HCT116 (cell line): ENCODE results near the gene CST6. TPM values are rescaled to one million over a fixed set of nuclear protein-coding genes. Genes with fewer than 3 reads are reported as not detected.
"Not testable (repeated sequence)": the region's sequence is repeated elsewhere in the genome, so short reads cannot be mapped to it uniquely, and the experiment has no call there.

Experiments
- ATAC-seq: fragments of 200-7000 bp; cut with Tn5 transposase; 2 replicates; pipeline ENCODE4 v1.9.1; 2020; ENCODE audit warnings: mild to moderate bottlenecking, moderate library complexity
- BruUV-seq: library from RNA; stranded (reverse); fragments of 400-500 nt; replicated peaks from 2 replicates; lab custom pipeline; 2021; lab: Mats Ljungman, UMichigan
- CTCF ChIA-PET: fragments of 300-600 bp; sonication (Branson Sonifier 250); formaldehyde crosslinking; loops from one replicate; lab custom pipeline; 2021; ENCODE audit warnings: antibody characterized with exemption; lab: Charles Lee
- POLR2A ChIA-PET: fragments of 300-600, 350-600 bp; sonication (Branson Sonifier 250); formaldehyde crosslinking; loops from one replicate; lab custom pipeline; 2021; ENCODE audit warnings: antibody characterized with exemption; lab: Charles Lee
- RAD21 ChIA-PET, 2 experiments: fragments of 300-600 bp; sonication (Branson Sonifier 250); formaldehyde crosslinking; loops; one replicate each; lab custom pipeline; 2023; ENCODE audit warnings: low total read pairs in 2 of 2; ENCODE audit not compliant: uncharacterized antibody in 2 of 2, unreplicated experiment in 2 of 2, low non-redundant PET in 1 of 2; lab: Charles Lee
- DNase-seq: peaks from one replicate; pipeline ENCODE4 v3.0.0-alpha.2; 2010; ENCODE audit warnings: low read depth, low spot score
- H2AFZ ChIP-seq: fragments of 200-600 bp; shearing (Covaris generic), sonication (generic); 2 replicates; pipeline ENCODE4 v1.6.1; 2017; ENCODE audit warnings: low read depth, mixed run types, mixed read lengths, antibody characterized with exemption, low read length; ENCODE audit not compliant: poor library complexity, severe bottlenecking
- H3K27ac ChIP-seq: 2 replicates; pipeline ENCODE4 v1.5.1; 2012; ENCODE audit warnings: low read depth, low read length
- H3K27me3 ChIP-seq: fragments of 200-600 bp; sonication (generic); 2 replicates; pipeline ENCODE4 v1.6.1; 2016; ENCODE audit warnings: mixed run types, low read length, mixed read lengths; ENCODE audit not compliant: insufficient read depth
- H3K36me3 ChIP-seq, 2 experiments: fragments of 200-500 bp in 1 of 2; fragments of 200-600 bp in 1 of 2; sonication (Bioruptor generic) in 1 of 2; sonication (generic) in 1 of 2; 2 replicates each; pipeline versions ENCODE4 v1.5.1 to v1.6.1; 2014 to 2016; ENCODE audit warnings: low read length in 2 of 2, inconsistent platforms in 1 of 2, mixed read lengths in 1 of 2, mixed run types in 1 of 2; ENCODE audit not compliant: insufficient read depth in 2 of 2, control insufficient read depth in 1 of 2
- H3K4me1 ChIP-seq, 2 experiments: fragments of 200-600 bp in 1 of 2; sonication (generic) in 1 of 2; 2 replicates each; pipeline versions ENCODE4 v1.5.1 to v1.6.1; 2012 to 2017; ENCODE audit warnings: low read length in 2 of 2, inconsistent platforms in 1 of 2, mild to moderate bottlenecking in 1 of 2, mixed read lengths in 1 of 2, mixed run types in 1 of 2, moderate library complexity in 1 of 2; ENCODE audit not compliant: insufficient read depth in 2 of 2, control insufficient read depth in 1 of 2
- H3K4me2 ChIP-seq: fragments of 200-600 bp; sonication (generic); 2 replicates; pipeline ENCODE4 v1.6.1; 2017; ENCODE audit warnings: mixed run types, low read length, mixed read lengths
- H3K4me3 ChIP-seq, 2 experiments: fragments of 200-600 bp in 1 of 2; sonication (generic) in 1 of 2; replicated peaks in 1 of 2; 2 replicates each; pipeline ENCODE4 v1.5.1; 2011 to 2016; ENCODE audit warnings: low read length in 2 of 2, control low read depth in 1 of 2, low read depth in 1 of 2, mild to moderate bottlenecking in 1 of 2, mixed read lengths in 1 of 2, mixed run types in 1 of 2
- H3K79me2 ChIP-seq: fragments of 200-600 bp; sonication (generic); 2 replicates; pipeline ENCODE4 v1.6.1; 2017; ENCODE audit warnings: mild to moderate bottlenecking, mixed run types, low read length, moderate library complexity, mixed read lengths; ENCODE audit not compliant: insufficient read depth
- H3K9ac ChIP-seq: fragments of 200-600 bp; sonication (generic); 2 replicates; pipeline ENCODE4 v1.6.1; 2016; ENCODE audit warnings: low read length, mixed read lengths
- H3K9me2 ChIP-seq: fragments of 200-600 bp; sonication (generic), shearing (Covaris generic); 2 replicates; pipeline ENCODE4 v1.6.1; 2017; ENCODE audit warnings: mixed run types, mild to moderate bottlenecking, moderate library complexity; ENCODE audit not compliant: insufficient read depth
- H3K9me3 ChIP-seq, 2 experiments: fragments of 200-500 bp in 1 of 2; fragments of 200-600 bp in 1 of 2; sonication (Bioruptor generic) in 1 of 2; sonication (generic) in 1 of 2; 2 replicates each; pipeline ENCODE4 v1.6.1; 2014 to 2017; ENCODE audit warnings: low read length in 2 of 2, mixed read lengths in 2 of 2, inconsistent platforms in 1 of 2, low read depth in 1 of 2, mild to moderate bottlenecking in 1 of 2, mixed run types in 1 of 2, moderate library complexity in 1 of 2; ENCODE audit not compliant: control insufficient read depth in 1 of 2, insufficient read depth in 1 of 2
- H4K20me1 ChIP-seq: fragments of 200-600 bp; sonication (generic), shearing (Covaris generic); 2 replicates; pipeline ENCODE4 v1.6.1; 2017; ENCODE audit warnings: mixed run types, mild to moderate bottlenecking, moderate library complexity; ENCODE audit not compliant: insufficient read depth
- CEBPB ChIP-seq: IDR thresholded peaks from 2 replicates; pipeline ENCODE4 v1.6.1; 2012; ENCODE audit warnings: low read depth
- POLR2AphosphoS5 ChIP-seq: IDR thresholded peaks from 2 replicates; pipeline ENCODE4 v1.6.1; 2011; ENCODE audit warnings: mild to moderate bottlenecking, low read depth, low read length, moderate library complexity
- SIN3A ChIP-seq: IDR thresholded peaks from 2 replicates; pipeline ENCODE4 v1.6.1; 2012; ENCODE audit warnings: low read depth
- YY1 ChIP-seq: IDR thresholded peaks from 2 replicates; pipeline ENCODE4 v1.6.1; 2011; ENCODE audit warnings: low read length, low read depth, moderate library complexity, mild to moderate bottlenecking; ENCODE audit not compliant: insufficient replicate concordance; ENCODE audit errors: extremely low read depth
- intact Hi-C: fragments of 100-400 bp; cut with micrococcal nuclease; formaldehyde crosslinking; loops from 2 replicates; pipeline ENCODE4 v1.10.0; 2022
- total RNA-seq: library from RNA; stranded (reverse); gene quantifications from one replicate; pipeline ENCODE4 v1.2.1, GENCODE V29; 2021; ENCODE audit not compliant: unreplicated experiment
- TF ChIP-seq, protein P1 (sequence below), 3 experiments: fragments of 200-600 bp in 1 of 3; sonication (generic) in 1 of 3; IDR thresholded peaks in 2 of 3; conservative IDR thresholded peaks in 1 of 3; 2 replicates each; pipeline ENCODE4 v1.5.1; 2012 to 2017; ENCODE audit warnings: low read depth in 2 of 3, low read length in 2 of 3, antibody characterized with exemption in 1 of 3, borderline replicate concordance in 1 of 3, control low read depth in 1 of 3, mild to moderate bottlenecking in 1 of 3, mixed read lengths in 1 of 3, mixed run types in 1 of 3, moderate library complexity in 1 of 3; ENCODE audit not compliant: insufficient read depth in 1 of 3

The CST6 gene
- total RNA-seq, 1 experiment from 2014 or later: 68.1 TPM

DNA sequence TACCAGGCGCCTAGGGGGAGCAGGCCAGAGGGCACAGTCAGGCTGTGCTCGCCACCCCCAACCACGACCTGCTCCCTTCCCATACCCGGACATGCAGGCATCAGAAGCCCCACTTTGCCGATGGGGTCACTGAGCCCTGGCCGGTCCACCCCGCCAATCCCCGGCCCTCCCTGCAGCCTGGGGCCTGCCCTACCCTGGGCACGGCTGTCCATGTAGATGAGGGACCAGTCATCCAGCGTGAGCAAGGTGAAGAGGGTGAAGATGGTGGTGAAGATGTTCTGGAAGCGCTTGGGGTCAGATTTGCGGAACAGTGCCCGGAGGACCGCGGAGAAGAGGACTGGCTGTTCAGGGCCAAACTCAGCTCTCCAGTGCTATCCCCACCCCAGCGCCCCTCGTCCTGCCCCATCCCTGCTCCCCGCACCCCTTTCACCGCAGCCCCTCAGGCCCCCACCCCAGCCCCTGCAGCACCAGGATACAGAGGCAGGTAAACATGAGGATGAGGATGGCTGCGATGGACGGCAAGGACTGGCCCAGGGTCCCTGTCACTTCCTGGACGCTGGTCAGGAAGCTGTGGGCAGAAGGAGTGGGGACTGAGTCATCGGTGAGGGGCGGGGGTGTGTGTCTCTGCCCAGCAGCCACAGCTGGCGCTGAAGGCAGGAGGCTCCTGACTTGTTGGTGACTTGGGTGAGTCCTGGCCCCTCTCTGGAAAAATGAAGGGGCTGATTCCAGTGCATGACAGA, 9.0 kb downstream of the CST6 start:
- peak overlapping the region; percentile 65 for H3K27ac ChIP-seq
- no peaks in the 10 kb centered on the region for H3K27me3 ChIP-seq
- H3K4me3 ChIP-seq: peak overlapping the region; percentile 21 to 31
- TF ChIP-seq POLR2AphosphoS5 (peak; percentile 64), YY1 (peak; percentile 54), CEBPB (no peak)
- peaks cover 25 to 65% of the 10 kb centered on the region in 2 experiments for H3K4me1 ChIP-seq
- ChIA-PET CTCF (interaction anchor here (0.6 to 3.0 kb wide), 4 partner anchors 9 to 136 kb away, joined by 3 to 22 read pairs (median 10); partner anchors contain the start of genes CST6 and FIBP), POLR2A (interaction anchor here (1.0 to 2.8 kb wide), 3 partner anchors 9 to 24 kb away, joined by 4 to 10 read pairs (median 4); partner anchors contain the start of genes BANF1 and CST6), RAD21 (interaction anchor here in 1 of 2 experiments (0.7 kb wide), 1 partner anchor 241 kb away, joined by 11 read pairs; no protein-coding TSS in a partner anchor)
- peaks cover 3% of the 10 kb centered on the region; the same call in 1 of the 2 replicates for H3K79me2 ChIP-seq
- peak overlapping the region; percentile 72 for H3K4me2 ChIP-seq
- H3K9me3 ChIP-seq: no peaks in the 10 kb centered on the region
- DNase-seq (no peak), ATAC-seq (peak; percentile 73)
- no peaks in the 10 kb centered on the region for H4K20me1 ChIP-seq
- H2AFZ ChIP-seq: no peak overlapping the region
- peak overlapping the region; percentile 48 for H3K9ac ChIP-seq
- H3K9me2 ChIP-seq: no peaks in the 10 kb centered on the region
- intact Hi-C loops: no loop called here
- H3K36me3 ChIP-seq: no peaks in the 10 kb centered on the region
- TSS peak; percentile 74 for BruUV-seq

DNA sequence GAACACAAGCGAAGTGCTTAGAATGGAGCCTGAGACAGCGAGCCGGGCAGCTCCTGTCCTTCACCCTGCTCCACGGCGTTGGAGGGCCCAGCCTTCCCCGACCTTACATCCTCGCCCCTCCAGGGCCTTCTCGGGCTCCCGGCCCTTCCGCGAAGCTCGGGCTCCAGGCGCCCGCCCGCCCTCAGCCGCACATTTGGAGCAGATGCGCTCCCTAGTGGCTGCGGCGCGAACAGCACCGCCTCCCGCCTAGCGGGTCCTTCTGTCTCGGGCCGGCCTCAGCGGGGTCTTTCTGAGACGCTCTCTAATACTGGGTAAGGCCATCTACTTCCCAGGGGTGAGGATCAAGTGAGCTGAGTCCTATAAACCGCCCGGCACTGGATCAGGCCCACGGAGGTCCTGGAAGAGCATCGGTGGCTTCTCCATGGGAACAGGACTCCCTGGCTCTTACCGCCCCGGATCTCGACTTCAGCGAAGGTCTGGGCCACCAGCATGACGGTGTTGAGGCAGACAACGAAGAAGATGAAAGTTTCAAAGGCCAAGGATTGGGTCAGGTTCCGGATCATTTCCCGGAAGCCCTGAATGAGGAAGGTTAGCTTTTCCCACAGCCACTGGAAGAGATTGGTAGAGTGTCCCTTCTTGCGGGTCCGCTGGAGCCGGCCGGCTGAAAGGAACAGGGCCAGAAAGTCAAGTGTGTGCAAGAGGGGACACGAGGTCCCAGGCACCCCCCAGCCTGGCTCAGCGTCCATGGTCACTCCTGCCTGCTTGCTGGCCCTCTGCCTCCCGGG, 10.8 kb downstream of the CST6 start:
- no peak overlapping the region; the same call in 1 of the 2 replicates for H3K27ac ChIP-seq
- RAD21 ChIA-PET: interaction anchor here in 1 of 2 experiments (1.2 kb wide), 1 partner anchor 137 kb away, joined by 3 read pairs; no protein-coding TSS in a partner anchor

DNA sequence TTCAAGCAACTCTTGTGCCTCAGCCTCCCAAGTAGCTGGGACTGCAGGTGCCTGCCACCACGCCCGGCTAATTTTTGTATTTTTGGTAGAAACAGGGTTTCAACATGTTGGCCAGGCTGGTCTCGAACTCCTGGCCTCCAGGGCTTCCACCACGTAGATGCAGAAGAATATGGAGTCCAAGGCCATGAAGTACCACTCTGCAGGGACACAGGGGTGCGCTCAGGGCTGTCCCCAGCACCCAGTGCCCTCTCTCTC, 11.3 kb downstream of the CST6 start:
- H4K20me1 ChIP-seq, H3K27me3 ChIP-seq, intact Hi-C loops, H3K36me3 ChIP-seq, H2AFZ ChIP-seq, H3K9me2 ChIP-seq, POLR2A ChIA-PET, H3K9ac ChIP-seq, H3K27ac ChIP-seq, BruUV-seq, RAD21 ChIA-PET, ATAC-seq, DNase-seq, H3K4me3 ChIP-seq, H3K9me3 ChIP-seq, H3K4me2 ChIP-seq, H3K79me2 ChIP-seq: not testable (repeated sequence)
- CTCF ChIA-PET: interaction anchor here (1.4 to 3.0 kb wide), 5 partner anchors 8 to 31 kb away, joined by 4 to 14 read pairs (median 5); partner anchors contain the start of gene SF3B2
- H3K4me1 ChIP-seq: peaks cover 14 to 46% of the 10 kb centered on the region in 2 experiments

More for the DNA sequence above, 10.8 kb downstream of the CST6 start:
- ATAC-seq (peak; percentile 81), DNase-seq (no peak)
- TF ChIP-seq SIN3A (no peak), POLR2AphosphoS5 (peak; percentile 37; the same call in 1 of the 2 replicates)
- TF ChIP-seq, protein P1, sequence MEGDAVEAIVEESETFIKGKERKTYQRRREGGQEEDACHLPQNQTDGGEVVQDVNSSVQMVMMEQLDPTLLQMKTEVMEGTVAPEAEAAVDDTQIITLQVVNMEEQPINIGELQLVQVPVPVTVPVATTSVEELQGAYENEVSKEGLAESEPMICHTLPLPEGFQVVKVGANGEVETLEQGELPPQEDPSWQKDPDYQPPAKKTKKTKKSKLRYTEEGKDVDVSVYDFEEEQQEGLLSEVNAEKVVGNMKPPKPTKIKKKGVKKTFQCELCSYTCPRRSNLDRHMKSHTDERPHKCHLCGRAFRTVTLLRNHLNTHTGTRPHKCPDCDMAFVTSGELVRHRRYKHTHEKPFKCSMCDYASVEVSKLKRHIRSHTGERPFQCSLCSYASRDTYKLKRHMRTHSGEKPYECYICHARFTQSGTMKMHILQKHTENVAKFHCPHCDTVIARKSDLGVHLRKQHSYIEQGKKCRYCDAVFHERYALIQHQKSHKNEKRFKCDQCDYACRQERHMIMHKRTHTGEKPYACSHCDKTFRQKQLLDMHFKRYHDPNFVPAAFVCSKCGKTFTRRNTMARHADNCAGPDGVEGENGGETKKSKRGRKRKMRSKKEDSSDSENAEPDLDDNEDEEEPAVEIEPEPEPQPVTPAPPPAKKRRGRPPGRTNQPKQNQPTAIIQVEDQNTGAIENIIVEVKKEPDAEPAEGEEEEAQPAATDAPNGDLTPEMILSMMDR (IDR thresholded peaks at IDR 0.05 in 2 of 3, conservative IDR thresholded peaks at IDR 0.05 in 1 of 3; ENCODE audit: borderline replicate concordance in 1 of 3, insufficient read depth in 1 of 3, low read depth in 2 of 3, low read length in 2 of 3): peak in 2 of 3 experiments; percentile 90 to 91; a peak in 4 of 6 replicates
- intact Hi-C loops: no loop called here
- Histone ChIP-seq H3K27me3 (no peaks in the 10 kb centered on the region), H3K79me2 (no peaks in the 10 kb centered on the region), H3K4me2 (peak overlapping the region; percentile 65), H3K9ac (peak overlapping the region; percentile 12; the same call in 1 of the 2 replicates), H3K36me3 (no peaks in the 10 kb centered on the region), H4K20me1 (no peaks in the 10 kb centered on the region), H2AFZ (no peak overlapping the region), H3K4me1 (peaks cover 14 to 47% of the 10 kb centered on the region in 2 experiments), H3K9me2 (no peaks in the 10 kb centered on the region), H3K4me3 (0 out of 4 replicates have a peak overlapping the region, but pooled peaks of 1 of the 2 experiments have one; percentile 13), H3K9me3 (no peaks in the 10 kb centered on the region)
- BruUV-seq: no TSS peak
- ChIA-PET POLR2A (interaction anchor here (1.9 to 2.8 kb wide), 2 partner anchors 11 to 20 kb away, joined by 4 to 10 read pairs; partner anchors contain the start of genes BANF1 and CST6), CTCF (interaction anchor here (0.9 to 3.0 kb wide), 10 partner anchors 9 to 138 kb away, joined by 3 to 22 read pairs (median 5); partner anchors contain the start of genes BANF1, CST6, EIF1AD and SF3B2)
